ENCODE results near the gene SKAP2. TPM values are rescaled to one million over a fixed set of nuclear protein-coding genes. Genes with fewer than 3 reads are reported as not detected.

The SKAP2 gene
- total RNA-seq: 3.6 and 4.6 TPM in 2 replicates

GRCh38 chr7:26864309-26865093 is at the start of gene SKAP2:
Gene SKAP2 (minus strand): TSS chr7:26864590. CDS start chr7:26864429, 161 bp downstream.
- peaks cover 16% of the 10 kb centered on the region for H3K4me1 Mint-ChIP-seq
- peak within 1 kb of the TSS; percentile 73 for H3K27ac Mint-ChIP-seq
- H3K9me3 Mint-ChIP-seq: peaks cover 19% of the 10 kb centered on the region
- peak within 1 kb of the TSS; percentile 93 for H3K4me3 Mint-ChIP-seq
- peak; percentile 96 for DNase-seq
- peaks cover 39% of the 10 kb centered on the region for H3K27me3 Mint-ChIP-seq
- peaks cover 2% of the 10 kb centered on the region for H3K36me3 Mint-ChIP-seq (ENCODE audit: low read depth)
- intact Hi-C loops (cut with micrococcal nuclease): loop anchor here (2.0 to 10.0 kb wide), 4 partner anchors 233 to 1002 kb away; partner anchors contain the start of genes HIBADH and HOXA1

- peaks cover 2% of the 10 kb centered on the region for H3K27me3 Mint-ChIP-seq
- no peak overlapping the region for H3K27ac Mint-ChIP-seq
- intact Hi-C loops (cut with micrococcal nuclease): no loop called here
- H3K4me1 Mint-ChIP-seq: no peaks in the 10 kb centered on the region
- H3K4me3 Mint-ChIP-seq: no peak overlapping the region
- DNase-seq: no peak
- H3K9me3 Mint-ChIP-seq: no peaks in the 10 kb centered on the region
- no peaks in the 10 kb centered on the region for H3K36me3 Mint-ChIP-seq (ENCODE audit: low read depth)
Measured at GRCh38 chr7:26912933-26913536, 48.6 kb upstream of the SKAP2 start.

- H3K27me3 Mint-ChIP-seq: peaks cover 2% of the 10 kb centered on the region
- H3K4me3 Mint-ChIP-seq: no peak overlapping the region
- no peak overlapping the region for H3K27ac Mint-ChIP-seq
Measured at GRCh38 chr7:26912338-26912737, 47.9 kb upstream of the SKAP2 start.

GRCh38 chr7:26910221-26910620 is 45.8 kb upstream of the SKAP2 start:
- DNase-seq: no peak
- intact Hi-C loops (cut with micrococcal nuclease): no loop called here
- peaks cover 2% of the 10 kb centered on the region for H3K27me3 Mint-ChIP-seq

More at GRCh38 chr7:26912338-26912737, 47.9 kb upstream of the SKAP2 start:
- Mint-ChIP-seq H3K9me3 (no peaks in the 10 kb centered on the region), H3K4me1 (no peaks in the 10 kb centered on the region), H3K36me3 (ENCODE audit: low read depth) (no peaks in the 10 kb centered on the region)
- no peak for DNase-seq
- intact Hi-C loops (cut with micrococcal nuclease): no loop called here

GRCh38 chr7:26900251-26900650 is 35.9 kb upstream of the SKAP2 start:
- H3K27ac Mint-ChIP-seq: no peak overlapping the region
- H3K27me3 Mint-ChIP-seq: peaks cover 6% of the 10 kb centered on the region
- no peaks in the 10 kb centered on the region for H3K4me1 Mint-ChIP-seq
- DNase-seq: no peak
- no peaks in the 10 kb centered on the region for H3K9me3 Mint-ChIP-seq
- no peak overlapping the region for H3K4me3 Mint-ChIP-seq
- no peaks in the 10 kb centered on the region for H3K36me3 Mint-ChIP-seq (ENCODE audit: low read depth)
- intact Hi-C loops (cut with micrococcal nuclease): no loop called here

More at GRCh38 chr7:26910221-26910620, 45.8 kb upstream of the SKAP2 start:
- H3K27ac Mint-ChIP-seq: no peak overlapping the region
- no peaks in the 10 kb centered on the region for H3K4me1 Mint-ChIP-seq
- H3K4me3 Mint-ChIP-seq: no peak overlapping the region
- no peaks in the 10 kb centered on the region for H3K36me3 Mint-ChIP-seq (ENCODE audit: low read depth)
- no peaks in the 10 kb centered on the region for H3K9me3 Mint-ChIP-seq

- Mint-ChIP-seq H3K27me3 (peaks cover 6% of the 10 kb centered on the region), H3K36me3 (ENCODE audit: low read depth) (no peaks in the 10 kb centered on the region), H3K4me3 (no peak overlapping the region), H3K27ac (no peak overlapping the region), H3K4me1 (no peaks in the 10 kb centered on the region), H3K9me3 (no peaks in the 10 kb centered on the region)
- DNase-seq: no peak
- intact Hi-C loops (cut with micrococcal nuclease): no loop called here
Measured at GRCh38 chr7:26899519-26899918, 35.1 kb upstream of the SKAP2 start.

GRCh38 chr7:26898891-26899290 is 34.5 kb upstream of the SKAP2 start:
- H3K4me3 Mint-ChIP-seq: no peak overlapping the region
- no peaks in the 10 kb centered on the region for H3K36me3 Mint-ChIP-seq (ENCODE audit: low read depth)
- H3K27ac Mint-ChIP-seq: no peak overlapping the region
- H3K4me1 Mint-ChIP-seq: no peaks in the 10 kb centered on the region
- intact Hi-C loops (cut with micrococcal nuclease): no loop called here
- no peaks in the 10 kb centered on the region for H3K9me3 Mint-ChIP-seq
- peaks cover 6% of the 10 kb centered on the region for H3K27me3 Mint-ChIP-seq
- DNase-seq: no peak

GRCh38 chr7:26897928-26898327 is 33.5 kb upstream of the SKAP2 start:
- Mint-ChIP-seq H3K9me3 (no peaks in the 10 kb centered on the region), H3K4me3 (no peak overlapping the region), H3K27ac (no peak overlapping the region), H3K27me3 (peaks cover 10% of the 10 kb centered on the region), H3K36me3 (ENCODE audit: low read depth) (no peaks in the 10 kb centered on the region), H3K4me1 (no peaks in the 10 kb centered on the region)
- no peak for DNase-seq
- intact Hi-C loops (cut with micrococcal nuclease): no loop called here

GRCh38 chr7:26891400-26892350 is 27.3 kb upstream of the SKAP2 start:
- intact Hi-C loops (cut with micrococcal nuclease): no loop called here
- Mint-ChIP-seq H3K4me3 (no peak overlapping the region), H3K27ac (no peak overlapping the region), H3K27me3 (peaks cover 14% of the 10 kb centered on the region), H3K36me3 (ENCODE audit: low read depth) (no peaks in the 10 kb centered on the region), H3K9me3 (no peaks in the 10 kb centered on the region), H3K4me1 (no peaks in the 10 kb centered on the region)
- DNase-seq: no peak

- Mint-ChIP-seq H3K36me3 (ENCODE audit: low read depth) (no peaks in the 10 kb centered on the region), H3K4me1 (no peaks in the 10 kb centered on the region), H3K27ac (no peak overlapping the region), H3K9me3 (peaks cover 6% of the 10 kb centered on the region), H3K4me3 (no peak overlapping the region), H3K27me3 (peaks cover 8% of the 10 kb centered on the region)
- DNase-seq: no peak
- intact Hi-C loops (cut with micrococcal nuclease): no loop called here
Measured at GRCh38 chr7:26880852-26881251, 16.5 kb upstream of the SKAP2 start.

- Mint-ChIP-seq H3K4me3 (no peak overlapping the region), H3K27me3 (peaks cover 6% of the 10 kb centered on the region), H3K27ac (no peak overlapping the region), H3K4me1 (no peaks in the 10 kb centered on the region), H3K36me3 (ENCODE audit: low read depth) (no peaks in the 10 kb centered on the region), H3K9me3 (peaks cover 1% of the 10 kb centered on the region)
- intact Hi-C loops (cut with micrococcal nuclease): no loop called here
- DNase-seq: no peak
Measured at GRCh38 chr7:26879671-26880070, 15.3 kb upstream of the SKAP2 start.

- peaks cover 16% of the 10 kb centered on the region for H3K9me3 Mint-ChIP-seq
- no peak overlapping the region for H3K4me3 Mint-ChIP-seq
- intact Hi-C loops (cut with micrococcal nuclease): loop anchor here (10.0 kb wide), 2 partner anchors 474 to 796 kb away; partner anchors contain the start of gene HIBADH
Measured at GRCh38 chr7:26868841-26869495, 4.6 kb upstream of the SKAP2 start.

GRCh38 chr7:26865094-26865388 is 651 bp upstream of the SKAP2 start:
- H3K27ac Mint-ChIP-seq: peak overlapping the region; percentile 73

More at GRCh38 chr7:26868841-26869495, 4.6 kb upstream of the SKAP2 start:
- peaks cover 26% of the 10 kb centered on the region for H3K27me3 Mint-ChIP-seq
- H3K27ac Mint-ChIP-seq: no peak overlapping the region
- peaks cover 2% of the 10 kb centered on the region for H3K36me3 Mint-ChIP-seq (ENCODE audit: low read depth)
- peaks cover 12% of the 10 kb centered on the region for H3K4me1 Mint-ChIP-seq
- no peak for DNase-seq

More at GRCh38 chr7:26865094-26865388, 651 bp upstream of the SKAP2 start:
- Mint-ChIP-seq H3K27me3 (peaks cover 42% of the 10 kb centered on the region), H3K4me1 (peaks cover 16% of the 10 kb centered on the region), H3K36me3 (ENCODE audit: low read depth) (peaks cover 2% of the 10 kb centered on the region), H3K9me3 (peaks cover 19% of the 10 kb centered on the region), H3K4me3 (peak overlapping the region; percentile 93)
- intact Hi-C loops (cut with micrococcal nuclease): loop anchor here (2.0 to 10.0 kb wide), 3 partner anchors 470 to 1002 kb away; partner anchors contain the start of gene HIBADH
- DNase-seq: no peak
